HepG2 (cell line): Measurements from ENCODE around the gene TBC1D14. TPM values are rescaled to one million over a fixed set of nuclear protein-coding genes. Genes with fewer than 3 reads are reported as not detected.

Experiments used
- ATAC-seq: fragments of 200-7000 bp; cut with Tn5 transposase; 3 replicates; pipeline ENCODE4 v1.9.1; 2020; ENCODE audit warnings: mild to moderate bottlenecking, moderate library complexity
- BruUV-seq: library from RNA; stranded (reverse); fragments of 400-500 nt; replicated peaks from 2 replicates; lab custom pipeline; 2021; lab: Mats Ljungman, UMichigan
- CTCF ChIA-PET: fragments of 300-600 bp; formaldehyde crosslinking; extraction: SDS; loops from one replicate; lab custom pipeline; 2021; ENCODE audit warnings: low total read pairs, inconsistent platforms, low intra/inter-chr PET ratio; lab: Yijun Ruan, JAX
- POLR2A ChIA-PET: fragments of 350-600 bp; sonication (Branson Sonifier 250); formaldehyde crosslinking; loops from one replicate; lab custom pipeline; 2020; ENCODE audit warnings: antibody characterized with exemption, inconsistent platforms; lab: Yijun Ruan, JAX
- DNase-seq: peaks from one replicate; pipeline ENCODE4 v3.0.0-alpha.2; 2015; ENCODE audit warnings: low spot score
- FAIRE-seq: peaks from 3 replicates; lab custom pipeline; 2011; peaks lifted over from hg19 to GRCh38; lab: Jason Lieb, UNC
- H2AFZ ChIP-seq: one replicate; pipeline ENCODE4 v1.6.1; 2011; ENCODE audit warnings: low read length, inconsistent platforms
- H3K27ac ChIP-seq: fragments of 300-600 bp; 3 replicates; pipeline ENCODE4 v1.8.0; 2011; ENCODE audit warnings: mixed run types, mild to moderate bottlenecking, mixed read lengths, low read length, inconsistent platforms; ENCODE audit not compliant: insufficient read depth; ENCODE audit errors: extremely low read length
- H3K27me3 ChIP-seq, 2 experiments: fragments of 200-600 bp in 1 of 2; 2 replicates in 1 of 2; 3 replicates in 1 of 2; pipeline versions ENCODE4 v1.6.0 to v1.8.0; 2011; ENCODE audit warnings: low read length in 2 of 2, mild to moderate bottlenecking in 2 of 2, moderate library complexity in 2 of 2, inconsistent platforms in 1 of 2; ENCODE audit not compliant: insufficient read depth in 2 of 2, control insufficient read depth in 1 of 2
- H3K36me3 ChIP-seq, 2 experiments: fragments of 200-600 bp in 1 of 2; replicated peaks in 1 of 2; 2 replicates in 1 of 2; 3 replicates in 1 of 2; pipeline versions ENCODE4 v1.5.1 to v1.8.0; 2011; ENCODE audit warnings: low read length in 2 of 2, inconsistent platforms in 1 of 2; ENCODE audit not compliant: insufficient read depth in 2 of 2, control insufficient read depth in 1 of 2
- H3K4me1 ChIP-seq: 2 replicates; pipeline ENCODE4 v1.5.1; 2012; ENCODE audit warnings: low read length, inconsistent platforms; ENCODE audit not compliant: insufficient read depth
- H3K4me2 ChIP-seq: 2 replicates; pipeline ENCODE4 v1.6.0; 2011; ENCODE audit warnings: low read depth, low read length, inconsistent platforms
- H3K4me3 ChIP-seq, 3 experiments: fragments of 200-600 bp in 1 of 3; sonication (generic), shearing (Covaris generic) in 1 of 3; replicated peaks in 1 of 3; 2 replicates each; pipeline ENCODE4 v1.5.1; 2011 to 2016; ENCODE audit warnings: low read length in 3 of 3, inconsistent platforms in 2 of 3, low read depth in 2 of 3, mild to moderate bottlenecking in 2 of 3, control low read depth in 1 of 3, mixed read lengths in 1 of 3; ENCODE audit not compliant: insufficient read depth in 1 of 3
- H3K79me2 ChIP-seq: one replicate; pipeline ENCODE4 v1.6.1; 2011; ENCODE audit warnings: low read length, inconsistent platforms; ENCODE audit not compliant: insufficient read depth
- H3K9ac ChIP-seq: 2 replicates; pipeline ENCODE4 v1.6.0; 2011; ENCODE audit warnings: mild to moderate bottlenecking, low read depth, low read length, inconsistent platforms; ENCODE audit not compliant: insufficient read depth
- H3K9me3 ChIP-seq: 2 replicates; pipeline ENCODE4 v1.5.1; 2012; ENCODE audit warnings: mild to moderate bottlenecking, low read length
- H4K20me1 ChIP-seq: 2 replicates; pipeline ENCODE4 v1.6.0; 2011; ENCODE audit warnings: inconsistent platforms, mild to moderate bottlenecking, low read length, moderate library complexity; ENCODE audit not compliant: insufficient read depth
- AGO1 ChIP-seq: fragments of 200-400 bp; formaldehyde crosslinking; IDR thresholded peaks from 2 replicates; pipeline ENCODE4 v1.6.1; 2017; ENCODE audit warnings: mild to moderate bottlenecking, low read depth, low read length, moderate library complexity; ENCODE audit not compliant: poor library complexity, severe bottlenecking
- FOXP1 ChIP-seq, 2 experiments: fragments of 450-650 bp in 1 of 2; IDR thresholded peaks; 2 replicates each; pipeline ENCODE4 v1.6.1; 2017 to 2018; ENCODE audit warnings: antibody characterized with exemption in 1 of 2
- GTF3A ChIP-seq: sonication (generic); formaldehyde crosslinking; conservative IDR thresholded peaks from 2 replicates; pipeline ENCODE4 v1.4.0; 2020; ENCODE audit warnings: mild to moderate bottlenecking, missing genetic modification reagents
- HNRNPK ChIP-seq: fragments of 200-400 bp; formaldehyde crosslinking; IDR thresholded peaks from 2 replicates; pipeline ENCODE4 v1.6.1; 2018; ENCODE audit warnings: low read length, low read depth, moderate library complexity, mild to moderate bottlenecking; ENCODE audit not compliant: poor library complexity, severe bottlenecking
- KDM1A ChIP-seq: IDR thresholded peaks from 2 replicates; pipeline ENCODE4 v1.6.1; 2016; ENCODE audit warnings: missing compliant biosample characterization
- MEIS2 ChIP-seq: sonication (generic); formaldehyde crosslinking; IDR thresholded peaks from 2 replicates; pipeline ENCODE4 v1.9.0; 2021; ENCODE audit warnings: mild to moderate bottlenecking, missing genetic modification reagents
- NFE2L2 ChIP-seq: fragments of 150-350 bp; IDR thresholded peaks from 2 replicates; pipeline ENCODE4 v1.6.1; 2014; ENCODE audit warnings: low read length
- NFIC ChIP-seq: IDR thresholded peaks from 2 replicates; pipeline ENCODE4 v1.6.1; 2012; ENCODE audit warnings: mild to moderate bottlenecking, low read length, inconsistent platforms
- PITX1 ChIP-seq: sonication (generic); formaldehyde crosslinking; IDR thresholded peaks from 2 replicates; pipeline ENCODE4 v1.5.1; 2020; ENCODE audit warnings: mild to moderate bottlenecking, missing genetic modification reagents
- SALL1 ChIP-seq: sonication (generic); formaldehyde crosslinking; IDR thresholded peaks from 2 replicates; pipeline ENCODE4 v1.8.0; 2022; ENCODE audit warnings: mild to moderate bottlenecking, missing genetic modification reagents
- SOX5 ChIP-seq: IDR thresholded peaks from 2 replicates; pipeline ENCODE4 v1.6.1; 2016; ENCODE audit warnings: borderline replicate concordance
- TP53 ChIP-seq: sonication (generic); formaldehyde crosslinking; conservative IDR thresholded peaks from 2 replicates; pipeline ENCODE4 v1.4.0; 2020; ENCODE audit warnings: missing genetic modification reagents
- ZC3H13 ChIP-seq: sonication (generic); formaldehyde crosslinking; IDR thresholded peaks from 2 replicates; pipeline ENCODE4 v1.8.1; 2023; ENCODE audit warnings: mild to moderate bottlenecking, missing genetic modification reagents, moderate library complexity
- ZFP90 ChIP-seq: sonication (generic); formaldehyde crosslinking; IDR thresholded peaks from 2 replicates; pipeline ENCODE4 v1.8.0; 2022; ENCODE audit warnings: missing genetic modification reagents, mild to moderate bottlenecking, inconsistent platforms, borderline replicate concordance
- ZMYM3 ChIP-seq: sonication (generic); formaldehyde crosslinking; IDR thresholded peaks from 2 replicates; pipeline ENCODE4 v1.5.1; 2020; ENCODE audit warnings: mild to moderate bottlenecking, missing genetic modification reagents
- ZNF34 ChIP-seq: sonication (generic); formaldehyde crosslinking; IDR thresholded peaks from 2 replicates; pipeline ENCODE4 v1.4.0; 2020; ENCODE audit warnings: mild to moderate bottlenecking, missing genetic modification reagents, borderline replicate concordance
- ZNF367 ChIP-seq: sonication (generic); formaldehyde crosslinking; IDR thresholded peaks from 2 replicates; pipeline ENCODE4 v1.4.0; 2020; ENCODE audit warnings: missing genetic modification reagents, borderline replicate concordance
- ZNF605 ChIP-seq: sonication (generic); formaldehyde crosslinking; IDR thresholded peaks from 2 replicates; pipeline ENCODE4 v1.8.0; 2022; ENCODE audit warnings: mild to moderate bottlenecking, missing genetic modification reagents
- ZSCAN25 ChIP-seq: sonication (generic); formaldehyde crosslinking; IDR thresholded peaks from 2 replicates; pipeline ENCODE4 v1.8.0; 2022; ENCODE audit warnings: mild to moderate bottlenecking, missing genetic modification reagents
- WGBS: methylation state at CpG from one replicate; pipeline ENCODE4 v1.1.6; 2017; ENCODE audit warnings: low lambda C conversion rate; 5-methylcytosine and 5-hydroxymethylcytosine counted together
- in situ Hi-C: cut with HindIII; loops from 2 replicates; pipeline ENCODE4 v1.10.0; 2017; ENCODE audit warnings: low pct_unique_long_range_greater_than_20kb; ENCODE audit not compliant: extremely low pct_ligation_motif_present
- intact Hi-C: fragments of 100-400 bp; cut with micrococcal nuclease; formaldehyde crosslinking; loops from one replicate; pipeline ENCODE4 v1.10.0; 2022; ENCODE audit not compliant: unreplicated experiment
- polyA plus RNA-seq, 8 experiments: library from polyadenylated mRNA; depleted of rRNA in 3 of 8; stranded (reverse) in 7 of 8; unstranded in 1 of 8; fragments of >200 nt; fragmentation: Illumina TruSeq in 4 of 8; extraction: Trizol in 4 of 8; gene quantifications; 2 replicates each; pipeline versions ENCODE4 v1.2.1 to v1.2.3, GENCODE V29; 2011 to 2016; ENCODE audit warnings: low read depth in 4 of 8, missing spikeins in 1 of 8, mixed read lengths in 1 of 8; ENCODE audit not compliant: insufficient read depth in 1 of 8
- total RNA-seq, 5 experiments: library from RNA; depleted of rRNA; stranded (reverse); fragments of >200 nt; fragmentation: Illumina TruSeq; extraction: Trizol; gene quantifications; 2 replicates each; pipeline ENCODE4 v1.2.3, GENCODE V29; 2016; ENCODE audit warnings: low read depth in 1 of 5
- TF ChIP-seq, protein P1 (sequence below): sonication (generic); formaldehyde crosslinking; IDR thresholded peaks from 2 replicates; pipeline ENCODE4 v1.5.0; 2020; ENCODE audit warnings: mild to moderate bottlenecking, missing genetic modification reagents
- TF ChIP-seq, protein P2 (sequence below): sonication (generic); formaldehyde crosslinking; IDR thresholded peaks from 2 replicates; pipeline ENCODE4 v1.8.1; 2023; ENCODE audit warnings: mild to moderate bottlenecking, missing genetic modification reagents
- TF ChIP-seq, protein P3 (sequence below): IDR thresholded peaks from 2 replicates; pipeline ENCODE4 v1.6.1; 2016

TBC1D14 gene
- total and polyA plus RNA-seq, 2 of the 13 experiments (the other 11 are each of a cell fraction or from before 2014, with no cell fraction given), result 29.5 to 46.5 TPM

DNA sequence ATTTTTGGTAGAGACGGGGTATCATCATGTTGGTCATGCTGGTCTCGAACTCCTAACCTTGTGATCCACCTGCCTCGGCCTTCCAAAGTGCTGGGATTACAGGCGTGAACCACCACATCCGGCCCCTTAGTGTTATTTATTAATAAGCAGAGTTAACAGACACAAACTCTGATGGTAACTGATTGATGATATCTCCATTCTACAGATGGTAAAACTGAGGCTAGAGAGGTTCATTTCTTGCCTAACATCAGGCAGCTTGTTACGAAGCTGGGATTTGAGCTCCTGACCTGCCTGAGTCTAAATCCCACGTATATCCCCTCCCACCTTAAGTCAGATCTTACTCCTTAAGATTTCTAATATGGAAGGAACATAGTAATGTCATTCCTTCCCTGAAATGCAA, 36.9 kb downstream of the TBC1D14 start (continued):
- TF ChIP-seq NFIC (no peak), ZMYM3 (peak; percentile 79), AGO1 (no peak), ZNF34 (CRISPR knock-in tag) (no peak)

DNA sequence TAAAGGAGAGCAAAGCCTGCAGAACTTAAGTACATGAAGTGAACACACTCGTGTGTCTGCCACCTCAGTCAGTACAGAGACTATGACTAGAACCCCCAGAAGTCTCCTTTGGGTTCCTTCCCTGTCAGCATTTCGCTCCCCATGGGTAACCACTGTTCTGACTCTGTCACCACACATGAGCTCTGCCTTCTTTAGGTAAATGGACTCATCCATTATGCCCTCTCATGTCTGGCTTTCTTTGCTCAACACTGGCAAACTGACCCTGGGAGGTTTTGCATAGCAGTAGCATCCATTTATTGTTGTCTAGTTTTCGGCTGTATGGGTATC, 38.5 kb downstream of the TBC1D14 start:
- intact Hi-C loops, result loop anchor here (5.0 kb wide), 1 partner anchor 36 kb away; no protein-coding TSS in a partner anchor
- in situ Hi-C loops, result no loop called here
- H3K27ac ChIP-seq, result peak overlapping the region; percentile 76
- WGBS, result 100% methylated on average over 2 of the region's 3 CpGs
- H3K4me2 ChIP-seq, result peak overlapping the region; percentile 75
- no peak overlapping the region for H2AFZ ChIP-seq
- ATAC-seq (no peak; the same call in 2 of the 3 replicates), FAIRE-seq (no peak), DNase-seq (no peak)
- peaks cover 2 to 6% of the 10 kb centered on the region in 2 experiments; a peak in 3 of 5 replicates for H3K36me3 ChIP-seq
- H3K9ac ChIP-seq, result peak overlapping the region; percentile 50; the same call in 1 of the 2 replicates
- no TSS peak for BruUV-seq
- H3K9me3 ChIP-seq, result 0 out of 2 replicates have a peak, but pooled peaks cover 3% of the 10 kb centered on the region
- H3K79me2 ChIP-seq, result peaks cover 78% of the 10 kb centered on the region
- H4K20me1 ChIP-seq, result no peaks in the 10 kb centered on the region
- ChIA-PET CTCF (no interaction called here), POLR2A (interaction anchor here (1.0 to 1.6 kb wide), 3 partner anchors 13 to 55 kb away, joined by 4 to 8 read pairs (median 7); no protein-coding TSS in a partner anchor)
- H3K4me1 ChIP-seq, result peaks cover 23% of the 10 kb centered on the region
- no peaks in the 10 kb centered on the region for H3K27me3 ChIP-seq
- H3K4me3 ChIP-seq, result peak overlapping the region in 1 of 3 experiments; percentile 41; a peak in 1 of 6 replicates
- TF ChIP-seq GTF3A (no peak), SALL1 (CRISPR knock-in tag) (peak; percentile 7; the same call in 1 of the 2 replicates), TP53 (CRISPR knock-in tag) (no peak), ZC3H13 (no peak), ZSCAN25 (peak; percentile 14; the same call in 1 of the 2 replicates), NFE2L2 (no peak), FOXP1 (IDR thresholded peaks at IDR 0.05) (no peak), FOXP1 (CRISPR knock-in tag; IDR thresholded peaks at IDR 0.05) (no peak), ZFP90 (CRISPR knock-in tag) (no peak), ZNF605 (CRISPR knock-in tag) (0 out of 2 replicates have a peak, but pooled peaks have one; percentile 23), MEIS2 (CRISPR knock-in tag) (no peak), HNRNPK (no peak), PITX1 (CRISPR knock-in tag) (no peak), ZNF367 (CRISPR knock-in tag) (no peak), KDM1A (CRISPR knock-in tag) (no peak), SOX5 (CRISPR knock-in tag) (no peak)
- TF ChIP-seq, protein P1, sequence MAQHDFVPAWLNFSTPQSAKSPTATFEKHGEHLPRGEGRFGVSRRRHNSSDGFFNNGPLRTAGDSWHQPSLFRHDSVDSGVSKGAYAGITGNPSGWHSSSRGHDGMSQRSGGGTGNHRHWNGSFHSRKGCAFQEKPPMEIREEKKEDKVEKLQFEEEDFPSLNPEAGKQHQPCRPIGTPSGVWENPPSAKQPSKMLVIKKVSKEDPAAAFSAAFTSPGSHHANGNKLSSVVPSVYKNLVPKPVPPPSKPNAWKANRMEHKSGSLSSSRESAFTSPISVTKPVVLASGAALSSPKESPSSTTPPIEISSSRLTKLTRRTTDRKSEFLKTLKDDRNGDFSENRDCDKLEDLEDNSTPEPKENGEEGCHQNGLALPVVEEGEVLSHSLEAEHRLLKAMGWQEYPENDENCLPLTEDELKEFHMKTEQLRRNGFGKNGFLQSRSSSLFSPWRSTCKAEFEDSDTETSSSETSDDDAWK (CRISPR knock-in tag), result no peak
- TF ChIP-seq, protein P2, sequence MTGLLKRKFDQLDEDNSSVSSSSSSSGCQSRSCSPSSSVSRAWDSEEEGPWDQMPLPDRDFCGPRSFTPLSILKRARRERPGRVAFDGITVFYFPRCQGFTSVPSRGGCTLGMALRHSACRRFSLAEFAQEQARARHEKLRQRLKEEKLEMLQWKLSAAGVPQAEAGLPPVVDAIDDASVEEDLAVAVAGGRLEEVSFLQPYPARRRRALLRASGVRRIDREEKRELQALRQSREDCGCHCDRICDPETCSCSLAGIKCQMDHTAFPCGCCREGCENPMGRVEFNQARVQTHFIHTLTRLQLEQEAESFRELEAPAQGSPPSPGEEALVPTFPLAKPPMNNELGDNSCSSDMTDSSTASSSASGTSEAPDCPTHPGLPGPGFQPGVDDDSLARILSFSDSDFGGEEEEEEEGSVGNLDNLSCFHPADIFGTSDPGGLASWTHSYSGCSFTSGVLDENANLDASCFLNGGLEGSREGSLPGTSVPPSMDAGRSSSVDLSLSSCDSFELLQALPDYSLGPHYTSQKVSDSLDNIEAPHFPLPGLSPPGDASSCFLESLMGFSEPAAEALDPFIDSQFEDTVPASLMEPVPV (CRISPR knock-in tag), result no peak
- TF ChIP-seq, protein P3, sequence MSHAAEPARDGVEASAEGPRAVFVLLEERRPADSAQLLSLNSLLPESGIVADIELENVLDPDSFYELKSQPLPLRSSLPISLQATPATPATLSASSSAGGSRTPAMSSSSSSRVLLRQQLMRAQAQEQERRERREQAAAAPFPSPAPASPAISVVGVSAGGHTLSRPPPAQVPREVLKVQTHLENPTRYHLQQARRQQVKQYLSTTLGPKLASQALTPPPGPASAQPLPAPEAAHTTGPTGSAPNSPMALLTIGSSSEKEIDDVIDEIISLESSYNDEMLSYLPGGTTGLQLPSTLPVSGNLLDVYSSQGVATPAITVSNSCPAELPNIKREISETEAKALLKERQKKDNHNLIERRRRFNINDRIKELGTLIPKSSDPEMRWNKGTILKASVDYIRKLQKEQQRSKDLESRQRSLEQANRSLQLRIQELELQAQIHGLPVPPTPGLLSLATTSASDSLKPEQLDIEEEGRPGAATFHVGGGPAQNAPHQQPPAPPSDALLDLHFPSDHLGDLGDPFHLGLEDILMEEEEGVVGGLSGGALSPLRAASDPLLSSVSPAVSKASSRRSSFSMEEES (CRISPR knock-in tag), result no peak
